ENCODE results near the gene INAVA.

GRCh38 chr1:200896531-200897196 lies 2.0 kb downstream of the INAVA start:
- TF ChIP-seq CTCF (conservative IDR thresholded peaks at IDR 0.05; ENCODE audit: low read depth in 2 of 2): no peak
- TF ChIP-seq REST (IDR thresholded peaks at IDR 0.05; ENCODE audit: unreplicated experiment): no peak
- TF ChIP-seq EZH2 (IDR thresholded peaks at IDR 0.05; ENCODE audit: low read depth, unreplicated experiment): no peak
- no peak for TF ChIP-seq CREB1 (CRISPR knock-in tag; IDR thresholded peaks at IDR 0.05; ENCODE audit: low read depth)
- TF ChIP-seq EZH2phosphoT487 (IDR thresholded peaks at IDR 0.05; ENCODE audit: unreplicated experiment): no peak
- no peak for TF ChIP-seq JUNB (IDR thresholded peaks at IDR 0.05; ENCODE audit: unreplicated experiment)
- no peak for TF ChIP-seq POLR2AphosphoS5 (IDR thresholded peaks at IDR 0.05; ENCODE audit: low read depth)
- no peak for TF ChIP-seq ETS1 (IDR thresholded peaks at IDR 0.05)
- TF ChIP-seq NANOG (IDR thresholded peaks at IDR 0.05; ENCODE audit: borderline replicate concordance): no peak
- TF ChIP-seq STAT1 (IDR thresholded peaks at IDR 0.05; ENCODE audit: unreplicated experiment): no peak
- no peak for TF ChIP-seq ZNF462 (CRISPR knock-in tag; IDR thresholded peaks at IDR 0.05)
- no peak for TF ChIP-seq ZNF114 (CRISPR knock-in tag; IDR thresholded peaks at IDR 0.05)
